Effector CD4-positive, alpha-beta T cell (primary cell): ENCODE measurements around the gene CTBP1.
"Not testable (repeated sequence)": the region's sequence is repeated elsewhere in the genome, so short reads cannot be mapped to it uniquely, and the experiment has no call there.

ENCODE experiments used
- DNase-seq: peaks from one replicate; pipeline ENCODE4 v3.0.0-alpha.2; 2020

The CTBP1 gene

GRCh38 chr4:1237261-1237660 lies 11.7 kb downstream of the CTBP1 start:
- DNase-seq, result not testable (repeated sequence)

DNA sequence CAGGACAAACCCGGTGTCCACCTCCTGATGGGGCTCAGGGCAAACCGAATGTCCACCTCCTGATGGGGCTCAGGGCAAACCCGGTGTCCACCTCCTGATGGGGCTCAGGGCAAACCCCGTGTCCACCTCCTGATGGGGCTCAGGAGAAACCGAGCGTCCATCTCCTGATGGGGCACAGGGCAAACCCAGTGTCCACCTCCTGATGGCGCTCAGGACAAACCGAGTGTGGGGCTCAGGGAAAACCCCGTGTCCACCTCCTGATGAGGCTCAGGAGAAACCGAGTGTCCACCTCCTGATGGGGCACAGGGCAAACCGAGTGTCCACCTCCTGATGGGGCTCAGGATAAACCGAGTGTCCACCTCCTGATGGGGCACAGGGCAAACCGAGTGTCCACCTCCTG lies 12.1 kb downstream of the CTBP1 start:
- not testable (repeated sequence) for DNase-seq

- DNase-seq, result no peak
Observed at GRCh38 chr4:1236103-1236641, 12.8 kb downstream of the CTBP1 start.

DNA sequence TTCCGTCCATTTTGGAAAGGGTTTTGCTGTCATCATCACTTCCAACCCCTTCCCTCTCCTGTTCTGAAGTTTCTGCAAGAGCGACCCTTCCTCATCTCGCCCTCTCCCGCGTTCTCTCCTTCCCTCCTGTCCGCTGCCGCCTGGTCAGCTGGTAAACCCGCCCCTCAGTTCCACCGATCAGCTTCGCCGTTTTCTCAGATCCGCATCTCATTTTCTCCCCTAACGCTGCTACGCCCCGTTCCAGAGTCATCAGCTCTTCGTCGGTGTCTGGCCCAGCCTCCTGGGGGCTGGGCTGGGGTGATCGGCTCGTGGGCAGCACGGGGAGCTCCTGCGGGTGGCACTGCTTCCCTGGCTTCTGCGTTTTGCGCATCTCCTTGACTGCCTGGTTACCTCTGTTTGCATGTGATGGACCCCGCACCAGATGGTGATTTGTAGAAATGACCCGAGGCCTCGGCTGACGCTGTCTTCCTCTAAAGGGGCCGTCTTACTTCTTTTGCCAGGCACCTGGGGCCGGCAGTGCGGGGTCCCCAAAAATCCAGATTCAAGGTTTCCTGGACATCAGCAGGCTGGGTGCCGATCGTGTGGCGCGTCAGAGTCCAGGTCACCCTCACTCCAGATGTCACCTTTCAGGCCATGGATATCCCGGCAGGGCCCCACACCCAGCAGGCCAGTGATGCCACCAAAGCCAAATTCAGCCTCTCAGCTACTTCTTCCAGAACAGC lies 13.4 kb downstream of the CTBP1 start:
- no peak for DNase-seq

DNA sequence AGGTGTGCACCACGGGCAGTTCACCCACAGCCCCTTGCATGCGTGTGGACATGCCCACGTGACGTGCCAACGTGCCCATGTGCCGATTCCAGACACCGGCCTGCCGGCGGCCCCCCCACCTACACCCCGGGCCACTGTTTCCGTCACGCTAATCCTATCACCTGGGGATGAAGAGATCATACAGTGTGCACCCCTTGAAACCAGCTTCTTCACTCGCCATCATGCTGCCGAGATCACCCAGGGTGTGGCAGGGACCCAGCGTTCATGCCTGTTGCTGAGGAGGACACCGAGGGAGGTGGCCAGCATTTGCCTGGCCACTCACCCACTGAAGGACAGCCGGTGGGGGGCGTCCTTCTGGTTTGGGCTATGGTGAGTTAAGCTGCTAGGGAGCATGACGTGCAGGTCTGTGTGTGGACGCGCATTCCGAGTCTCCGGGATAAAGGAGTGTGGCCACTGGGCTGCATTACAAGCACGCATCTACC lies 14.1 kb downstream of the CTBP1 start:
- no peak for DNase-seq

- DNase-seq, result no peak
Observed at GRCh38 chr4:1234309-1234695, 14.6 kb downstream of the CTBP1 start.

DNA sequence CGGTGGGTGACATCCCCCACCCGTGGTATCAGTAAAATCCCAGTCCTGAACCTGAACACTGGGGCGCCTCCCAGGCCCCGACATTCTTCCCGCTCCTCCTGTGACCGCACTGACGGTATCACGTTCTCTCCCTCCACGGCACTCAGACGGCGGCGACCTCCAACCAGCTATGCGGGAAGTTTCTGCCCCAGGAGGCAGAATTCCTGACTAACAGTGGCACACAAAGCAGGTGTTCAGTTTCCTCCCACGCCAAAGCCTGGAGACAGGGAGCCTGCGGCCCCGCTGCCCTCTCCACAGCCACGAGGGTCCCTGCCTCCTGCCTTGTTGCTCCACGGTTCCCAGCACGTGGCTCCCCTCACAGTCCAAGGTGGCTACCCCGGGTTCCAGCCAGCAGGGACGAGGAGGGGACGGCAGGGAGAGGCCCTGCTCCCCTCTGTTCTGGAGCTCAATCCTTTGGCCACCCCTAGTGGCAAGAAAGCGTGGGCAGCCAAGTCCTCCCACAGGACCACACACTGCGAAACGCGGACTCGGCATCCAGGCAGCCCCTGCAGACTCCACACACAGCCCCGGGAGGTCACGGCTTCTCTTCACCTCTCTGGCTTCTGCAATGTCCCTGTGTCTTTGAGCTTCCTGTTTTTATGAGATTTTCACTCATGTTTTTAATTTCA lies 15.2 kb downstream of the CTBP1 start:
- DNase-seq, result no peak

- no peak for DNase-seq
Observed at GRCh38 chr4:1232661-1233621, 16.0 kb downstream of the CTBP1 start.

DNA sequence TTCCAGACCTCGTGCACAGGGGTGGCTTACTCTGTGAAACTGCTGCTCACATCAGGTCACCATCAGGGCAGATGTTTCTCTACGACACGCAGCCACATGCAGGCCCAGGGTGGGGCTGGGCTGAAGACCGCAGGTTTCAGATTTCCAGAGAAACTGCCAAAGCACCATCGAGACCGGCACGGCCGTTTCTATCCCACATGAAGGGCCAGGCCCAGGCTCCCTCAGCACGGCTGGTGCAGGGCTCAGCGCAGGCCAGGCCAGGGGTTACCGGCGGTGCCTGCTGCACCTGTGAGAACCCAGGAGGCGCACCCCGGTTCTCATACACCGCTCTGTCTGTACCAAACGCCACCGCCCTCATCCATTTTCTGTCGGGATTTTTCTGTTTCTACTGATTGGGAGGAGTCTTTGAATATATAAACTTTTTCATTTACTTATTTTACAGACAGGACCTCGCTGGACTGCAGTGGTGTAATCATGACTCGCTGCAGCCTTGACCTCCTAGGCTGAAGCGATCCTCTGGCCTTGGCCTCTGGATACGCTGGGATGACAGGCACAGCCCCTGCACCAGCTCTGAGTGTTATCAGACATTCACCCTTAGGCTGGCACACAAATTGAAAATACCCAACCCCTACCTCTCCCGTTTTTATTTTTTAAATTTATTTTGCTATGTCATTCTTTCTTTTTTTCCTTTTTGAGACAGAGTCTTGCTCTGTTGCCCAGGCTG lies 17.1 kb downstream of the CTBP1 start:
- no peak for DNase-seq

DNA sequence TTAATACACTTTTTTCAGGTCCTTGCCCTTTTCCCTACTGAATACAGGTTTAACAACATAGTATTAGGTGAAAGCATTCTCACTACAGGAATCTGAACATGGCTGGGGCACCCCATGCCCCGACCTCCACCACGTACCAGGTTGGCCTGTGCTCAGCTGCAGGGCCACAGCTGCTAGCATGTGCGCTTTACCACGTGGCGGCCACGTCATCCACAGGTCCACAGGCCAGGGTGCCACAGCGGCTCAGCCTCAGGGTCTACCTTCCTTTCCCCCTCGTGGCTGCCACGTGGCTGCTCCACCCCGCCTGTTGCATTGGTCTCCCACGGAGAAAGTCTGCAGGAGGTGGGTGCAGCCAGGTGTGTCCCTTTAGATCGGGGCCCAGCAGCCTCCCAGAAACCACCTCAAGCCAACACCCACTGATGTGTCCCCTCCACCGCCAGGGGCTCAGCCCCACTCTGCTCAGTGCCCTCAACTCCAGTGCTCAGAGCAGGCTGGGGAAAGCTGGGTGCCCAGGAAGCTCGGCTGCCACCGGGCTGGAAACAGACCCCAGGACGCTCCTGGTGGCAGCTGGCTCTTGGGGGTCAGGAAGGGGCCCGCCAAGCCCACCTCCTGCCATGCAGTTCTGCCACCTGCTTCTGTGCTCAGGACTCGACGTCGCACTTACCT lies 17.8 kb downstream of the CTBP1 start:
- no peak for DNase-seq

DNA sequence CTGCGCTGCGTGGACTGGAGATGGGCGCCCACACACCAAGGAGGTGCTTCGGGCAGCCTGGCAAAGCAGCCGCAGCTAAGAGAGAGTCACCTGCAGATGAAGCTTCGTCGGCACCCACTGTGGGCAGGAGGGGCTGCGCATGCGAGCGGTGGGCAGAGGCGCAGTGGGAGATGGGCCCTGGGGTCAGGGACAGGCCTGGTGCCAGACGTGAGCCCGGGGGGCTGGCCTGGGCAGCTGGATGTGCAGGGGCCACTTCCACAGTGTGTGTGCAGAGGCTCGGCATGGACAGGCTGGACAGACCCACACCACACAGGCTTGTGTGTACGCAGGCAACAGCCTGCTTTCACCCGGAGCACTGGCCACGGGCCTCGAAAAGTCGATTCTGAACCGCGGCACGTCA lies 18.6 kb downstream of the CTBP1 start:
- no peak for DNase-seq

DNA sequence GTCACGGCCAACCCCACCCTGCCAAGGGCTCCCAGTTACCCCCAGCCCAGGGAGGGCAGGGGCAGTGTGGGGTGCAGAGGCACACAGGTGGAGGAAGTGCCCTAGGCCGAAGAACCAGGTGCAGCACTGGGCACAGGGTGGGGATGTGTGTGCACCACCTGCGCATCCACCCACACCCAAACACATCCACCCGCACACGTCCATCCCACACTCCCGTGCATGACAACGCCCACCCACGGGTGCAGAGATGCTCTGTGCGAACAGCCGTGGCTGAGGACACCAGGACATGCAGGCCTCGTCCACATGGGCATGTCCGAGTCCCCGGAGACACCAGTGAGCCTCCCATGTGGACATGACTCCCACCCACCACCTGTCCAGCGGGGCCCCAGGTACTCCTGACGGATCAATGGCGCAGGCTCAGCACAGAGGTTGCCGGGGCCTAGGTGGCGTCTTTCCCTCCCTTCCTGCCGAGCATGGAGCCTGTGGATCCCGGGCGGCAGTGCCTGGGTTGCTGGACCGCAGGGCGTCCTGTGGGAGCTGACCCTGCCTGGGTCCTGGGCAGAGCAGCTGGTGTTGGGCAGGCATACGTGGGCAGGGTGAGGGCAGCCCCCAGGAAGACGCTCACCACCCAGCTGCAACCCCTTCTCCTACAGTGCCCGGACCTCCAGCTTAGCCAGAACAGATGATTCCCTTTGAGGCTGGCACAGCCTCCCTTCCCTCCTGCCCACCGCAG lies 19.6 kb downstream of the CTBP1 start:
- no peak for DNase-seq

- no peak for DNase-seq
Observed at GRCh38 chr4:1227816-1228215, 21.1 kb downstream of the CTBP1 start.

DNA sequence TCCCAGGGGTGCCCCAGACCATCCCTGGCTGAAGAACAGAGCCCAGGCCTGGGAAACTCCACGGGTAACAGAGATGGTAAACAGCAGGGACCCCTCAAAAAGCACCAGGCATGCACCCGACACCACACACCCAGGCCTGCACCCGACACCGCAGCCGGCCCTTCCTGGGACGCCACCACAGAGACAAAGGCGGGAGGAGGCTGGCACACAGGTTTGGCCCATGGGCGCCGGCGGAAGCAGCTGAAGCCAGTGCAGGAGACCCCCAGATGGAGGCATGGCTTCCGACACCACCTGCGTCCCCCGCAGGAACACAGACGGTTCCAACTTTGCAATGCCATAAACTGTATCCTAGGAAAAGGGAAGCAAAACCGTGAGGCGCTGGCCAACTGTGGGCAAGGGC lies 22.3 kb downstream of the CTBP1 start:
- no peak for DNase-seq

DNA sequence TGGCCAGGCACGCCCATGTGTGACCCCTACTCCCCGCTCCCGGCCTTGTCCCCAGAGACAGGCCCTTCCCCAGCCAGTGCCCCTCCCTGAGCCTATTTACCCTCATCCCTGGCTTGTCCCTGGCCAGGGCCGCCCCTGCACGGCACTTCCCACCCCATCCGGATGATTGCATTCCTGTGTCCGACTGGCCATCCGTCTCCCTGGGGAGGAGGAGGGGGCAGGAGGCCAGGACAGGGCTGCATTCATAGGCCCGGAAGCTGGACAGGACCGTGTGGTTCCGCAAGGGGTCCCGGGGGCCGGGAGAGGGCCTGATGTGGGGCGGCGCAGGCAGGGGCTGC lies 22.8 kb downstream of the CTBP1 start:
- DNase-seq, result no peak

GRCh38 chr4:1225272-1226143 lies 23.4 kb downstream of the CTBP1 start:
- no peak for DNase-seq

- no peak for DNase-seq
Observed at GRCh38 chr4:1223841-1224809, 24.8 kb downstream of the CTBP1 start.

- DNase-seq, result no peak
Observed at GRCh38 chr4:1222938-1223690, 25.8 kb downstream of the CTBP1 start.
